ENCODE results near the gene RGS16. TPM values are rescaled to one million over a fixed set of nuclear protein-coding genes. Genes with fewer than 3 reads are reported as not detected.

The RGS16 gene
- total RNA-seq, 4 donors from 2014 or later = 0.40 TPM; not detected in 3

DNA sequence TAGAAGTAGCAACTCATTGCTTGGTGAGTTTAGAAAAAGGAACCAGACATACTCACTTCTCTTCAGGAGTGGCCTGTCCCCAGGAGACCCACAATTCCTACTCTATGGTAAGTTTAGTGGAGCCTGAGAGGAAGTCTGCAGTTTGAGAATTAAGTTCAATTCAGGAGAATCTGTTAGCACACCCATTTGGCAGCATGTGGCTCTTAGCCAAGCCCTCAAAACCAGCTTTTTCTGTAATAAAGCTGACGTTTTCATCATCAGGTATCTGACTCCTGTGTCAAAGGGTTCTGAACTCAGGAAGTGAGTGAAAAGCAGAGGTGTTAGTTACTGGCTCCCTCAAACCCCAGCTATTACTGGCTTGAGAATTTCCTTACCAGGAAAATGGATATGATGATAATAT, 20.4 kb upstream of the RGS16 start:
- no peaks in the 10 kb centered on the region for H3K27me3 ChIP-seq
- no peaks in the 10 kb centered on the region for H3K9me3 ChIP-seq
- no peak for DNase-seq
- H3K27ac ChIP-seq = no peak overlapping the region
- TF ChIP-seq, protein P1, sequence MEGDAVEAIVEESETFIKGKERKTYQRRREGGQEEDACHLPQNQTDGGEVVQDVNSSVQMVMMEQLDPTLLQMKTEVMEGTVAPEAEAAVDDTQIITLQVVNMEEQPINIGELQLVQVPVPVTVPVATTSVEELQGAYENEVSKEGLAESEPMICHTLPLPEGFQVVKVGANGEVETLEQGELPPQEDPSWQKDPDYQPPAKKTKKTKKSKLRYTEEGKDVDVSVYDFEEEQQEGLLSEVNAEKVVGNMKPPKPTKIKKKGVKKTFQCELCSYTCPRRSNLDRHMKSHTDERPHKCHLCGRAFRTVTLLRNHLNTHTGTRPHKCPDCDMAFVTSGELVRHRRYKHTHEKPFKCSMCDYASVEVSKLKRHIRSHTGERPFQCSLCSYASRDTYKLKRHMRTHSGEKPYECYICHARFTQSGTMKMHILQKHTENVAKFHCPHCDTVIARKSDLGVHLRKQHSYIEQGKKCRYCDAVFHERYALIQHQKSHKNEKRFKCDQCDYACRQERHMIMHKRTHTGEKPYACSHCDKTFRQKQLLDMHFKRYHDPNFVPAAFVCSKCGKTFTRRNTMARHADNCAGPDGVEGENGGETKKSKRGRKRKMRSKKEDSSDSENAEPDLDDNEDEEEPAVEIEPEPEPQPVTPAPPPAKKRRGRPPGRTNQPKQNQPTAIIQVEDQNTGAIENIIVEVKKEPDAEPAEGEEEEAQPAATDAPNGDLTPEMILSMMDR (IDR thresholded peaks at IDR 0.05) = no peak
- TF ChIP-seq POLR2A (IDR thresholded peaks at IDR 0.05) = no peak
- no peaks in the 10 kb centered on the region for H3K4me1 ChIP-seq
- H3K4me3 ChIP-seq = no peak overlapping the region
- H3K36me3 ChIP-seq = no peaks in the 10 kb centered on the region

DNA sequence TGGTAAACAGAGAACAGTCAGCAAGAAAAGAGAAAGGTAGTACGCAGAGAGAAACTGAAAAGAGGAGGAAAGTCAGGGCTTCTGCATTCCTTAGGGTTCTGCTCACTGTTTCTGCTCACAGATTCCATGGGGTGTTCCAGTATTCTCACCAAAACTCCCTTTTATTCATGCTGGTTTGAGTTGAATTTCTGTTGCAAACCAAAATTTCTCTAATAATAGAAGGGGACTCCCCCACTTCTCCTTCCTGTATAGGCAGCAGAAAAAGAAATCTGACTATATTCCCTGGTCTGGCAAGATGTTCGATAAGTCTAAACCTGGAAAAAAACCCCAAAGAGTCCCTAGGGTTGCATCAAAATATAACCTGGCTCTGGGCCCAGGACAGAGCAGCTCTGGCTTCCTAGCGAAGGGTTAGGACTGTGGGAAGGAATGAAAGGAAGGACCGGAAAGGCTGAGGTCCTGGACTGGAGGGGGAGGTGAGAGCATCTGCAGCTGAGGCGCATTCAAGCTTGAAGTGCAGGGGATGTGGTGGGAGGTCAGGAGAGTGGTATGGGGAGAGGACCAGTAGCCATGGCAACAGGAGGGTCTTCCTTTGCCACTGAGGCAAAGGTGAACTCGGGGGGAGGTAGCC, 18.8 kb upstream of the RGS16 start:
- Histone ChIP-seq H3K27me3 (no peaks in the 10 kb centered on the region), H3K4me1 (no peaks in the 10 kb centered on the region), H3K27ac (peak overlapping the region in 1 of 4 donors; percentile 13), H3K4me3 (no peak overlapping the region), H3K9me3 (no peaks in the 10 kb centered on the region), H3K36me3 (no peaks in the 10 kb centered on the region)
- DNase-seq = peak in 1 of 3 donors; percentile 40
- no peak for TF ChIP-seq POLR2A (IDR thresholded peaks at IDR 0.05)
- TF ChIP-seq, protein P1 (IDR thresholded peaks at IDR 0.05) = no peak

DNA sequence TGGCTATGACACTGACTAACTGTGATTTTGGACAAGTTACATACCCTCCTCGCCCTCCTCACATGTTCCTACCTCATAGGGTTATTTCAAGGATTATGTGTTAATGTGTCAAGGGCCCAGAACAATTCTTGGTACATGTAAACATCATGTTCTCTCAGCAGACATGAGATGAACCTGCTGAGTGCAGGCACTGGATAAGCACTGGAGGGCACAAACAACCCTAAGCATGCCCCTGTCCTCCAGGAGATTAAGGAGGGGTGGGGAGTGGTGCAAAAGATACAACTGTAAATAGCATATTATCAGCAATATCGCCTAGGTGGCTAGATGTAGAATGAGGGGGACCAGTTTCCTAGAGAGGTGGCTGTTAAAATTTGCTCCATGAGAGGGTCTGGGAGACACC, 17.7 kb upstream of the RGS16 start:
- H3K9me3 ChIP-seq = no peaks in the 10 kb centered on the region
- H3K4me1 ChIP-seq = no peaks in the 10 kb centered on the region
- H3K4me3 ChIP-seq = no peak overlapping the region
- no peak for TF ChIP-seq POLR2A (IDR thresholded peaks at IDR 0.05)
- TF ChIP-seq, protein P1 (IDR thresholded peaks at IDR 0.05) = no peak
- H3K27me3 ChIP-seq = no peaks in the 10 kb centered on the region
- no peak for DNase-seq
- H3K27ac ChIP-seq = no peak overlapping the region
- no peaks in the 10 kb centered on the region for H3K36me3 ChIP-seq

DNA sequence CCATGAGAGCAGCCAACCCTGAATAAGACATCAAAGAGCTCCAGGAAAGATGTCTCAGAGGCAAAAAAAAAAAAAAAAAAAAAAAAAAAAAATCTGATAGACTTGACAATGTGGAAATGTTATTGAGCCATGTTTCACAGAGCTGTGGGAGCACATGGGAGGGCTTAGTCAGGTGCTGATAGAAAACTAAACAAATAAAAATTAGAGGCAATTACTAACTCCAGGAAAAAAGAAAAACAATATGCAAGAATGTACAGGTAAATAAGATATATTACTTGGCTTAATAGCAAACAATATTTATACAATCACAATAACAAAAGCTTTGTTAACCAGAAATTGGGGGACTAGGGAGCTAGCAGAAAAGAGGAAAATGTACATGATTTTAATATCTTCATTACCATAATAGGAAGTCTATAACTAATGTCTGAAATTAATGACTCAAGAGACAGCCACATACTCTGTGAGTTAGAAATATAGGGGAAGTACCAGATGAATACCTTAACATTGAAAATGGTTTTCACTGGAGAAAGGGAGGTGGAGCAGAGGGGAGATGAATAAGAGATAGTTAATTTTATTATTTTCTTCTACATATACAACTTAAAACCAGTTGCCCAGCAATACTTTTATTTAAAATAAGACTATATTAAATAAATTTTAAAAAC, 16.9 kb upstream of the RGS16 start:
- no peaks in the 10 kb centered on the region for H3K27me3 ChIP-seq
- no peak overlapping the region for H3K4me3 ChIP-seq
- no peak overlapping the region for H3K27ac ChIP-seq
- no peaks in the 10 kb centered on the region for H3K9me3 ChIP-seq
- DNase-seq = no peak
- H3K36me3 ChIP-seq = no peaks in the 10 kb centered on the region
- peaks cover 0 to 8% (median 4%) of the 10 kb centered on the region in 4 donors for H3K4me1 ChIP-seq
- TF ChIP-seq, protein P1 (IDR thresholded peaks at IDR 0.05) = no peak
- no peak for TF ChIP-seq POLR2A (IDR thresholded peaks at IDR 0.05)

DNA sequence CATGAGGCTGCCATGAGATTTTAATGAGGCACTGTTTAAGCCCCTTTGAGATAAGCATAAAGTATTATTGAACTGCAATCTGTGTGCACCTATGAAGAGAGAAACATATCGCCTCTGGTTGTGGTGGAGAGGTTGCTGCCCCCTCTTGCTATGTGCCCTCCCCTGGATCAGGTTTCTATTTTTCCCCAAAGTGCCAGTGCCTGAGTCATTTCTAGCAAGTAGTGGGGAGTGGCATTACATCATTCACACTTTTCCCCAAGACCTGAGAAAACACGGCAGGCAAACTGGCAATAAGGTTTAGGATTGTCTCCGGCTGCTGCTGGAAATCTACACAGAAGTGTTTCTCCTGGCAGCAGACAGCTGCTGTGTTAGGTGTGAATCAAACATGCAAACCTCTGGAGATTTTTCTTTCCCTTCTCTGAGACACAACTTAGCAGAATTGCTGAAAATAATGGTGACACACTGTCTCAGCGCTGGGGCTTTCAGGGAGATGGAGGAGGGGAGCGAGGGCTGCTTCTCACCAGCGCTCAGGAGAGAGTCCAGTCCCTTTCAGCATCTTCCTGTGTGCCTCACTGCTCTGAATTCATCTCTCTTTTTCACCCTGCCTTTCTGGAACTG, 13.7 kb upstream of the RGS16 start:
- Histone ChIP-seq H3K4me3 (no peak overlapping the region), H3K4me1 (peaks cover 0 to 30% (median 10%) of the 10 kb centered on the region in 4 donors), H3K27ac (no peak overlapping the region), H3K36me3 (no peaks in the 10 kb centered on the region), H3K9me3 (no peaks in the 10 kb centered on the region), H3K27me3 (no peaks in the 10 kb centered on the region)
- DNase-seq = no peak
- TF ChIP-seq, protein P1 (IDR thresholded peaks at IDR 0.05) = no peak
- no peak for TF ChIP-seq POLR2A (IDR thresholded peaks at IDR 0.05)

Measured in Peyer's patch (tissue), 4 donors.